K562 (cell line): ENCODE data around the gene BAG1. TPM values are rescaled to one million over a fixed set of nuclear protein-coding genes. Genes with fewer than 3 reads are reported as not detected.
A peak's percentile ranks its signal among the peaks of the same experiment; 100 is the strongest.

Experiments used
- ATAC-seq: fragments of 200-7000 bp; cut with Tn5 transposase; 3 replicates; pipeline ENCODE4 v1.9.1; 2020; ENCODE audit warnings: moderate library complexity
- Bru-seq: library from RNA; stranded (reverse); fragments of 400-500 nt; gene quantifications from one replicate; lab custom pipeline; 2021; lab: Mats Ljungman, UMichigan
- BruChase-seq, 2 experiments: library from RNA; stranded (reverse); fragments of 400-500 nt; gene quantifications; one replicate each; lab custom pipeline; 2021; lab: Mats Ljungman, UMichigan
- BruUV-seq: library from RNA; stranded (reverse); fragments of 400-500 nt; replicated peaks from 2 replicates; lab custom pipeline; 2021; lab: Mats Ljungman, UMichigan
- CTCF ChIA-PET: fragments of 300-600 bp; formaldehyde crosslinking; extraction: SDS; loops from one replicate; lab custom pipeline; 2021; ENCODE audit warnings: low intra/inter-chr PET ratio; lab: Yijun Ruan, JAX
- POLR2A ChIA-PET: fragments of 300-600, 350-650 bp; sonication (Branson Sonifier 250); formaldehyde crosslinking; extraction: SDS; loops from one replicate; lab custom pipeline; 2021; ENCODE audit warnings: antibody characterized with exemption, inconsistent platforms; lab: Yijun Ruan, JAX
- DNase-seq, 4 experiments: peaks; one replicate each; pipeline versions ENCODE4 v3.0.0 to v3.0.0-alpha.2; 2011 to 2018; ENCODE audit warnings: low spot score in 3 of 4, mixed read lengths in 3 of 4; ENCODE audit errors: extremely low read depth in 1 of 4
- FAIRE-seq: peaks from 2 replicates; lab custom pipeline; 2011; peaks lifted over from hg19 to GRCh38; lab: Jason Lieb, UNC
- H2AFZ ChIP-seq: 2 replicates; pipeline ENCODE4 v1.6.0; 2011; ENCODE audit warnings: low read depth, low read length, control low read depth, inconsistent platforms
- H3K27ac ChIP-seq: fragments of 200-600 bp; 3 replicates; pipeline ENCODE4 v1.8.0; 2011; ENCODE audit warnings: low read depth, mild to moderate bottlenecking, control low read depth, inconsistent platforms, low read length, moderate library complexity, mixed read lengths; ENCODE audit errors: extremely low read depth
- H3K27me3 ChIP-seq, 2 experiments: fragments of 300-600 bp in 1 of 2; 2 replicates in 1 of 2; 3 replicates in 1 of 2; pipeline versions ENCODE4 v1.6.0 to v1.8.0; 2011; ENCODE audit warnings: inconsistent platforms in 2 of 2, low read length in 2 of 2, mild to moderate bottlenecking in 1 of 2, mixed read lengths in 1 of 2, moderate library complexity in 1 of 2; ENCODE audit not compliant: control insufficient read depth in 2 of 2, insufficient read depth in 2 of 2
- H3K36me3 ChIP-seq: fragments of 300-600 bp; 3 replicates; pipeline ENCODE4 v1.8.0; 2011; ENCODE audit warnings: mild to moderate bottlenecking, low read length, inconsistent platforms; ENCODE audit not compliant: control insufficient read depth, insufficient read depth
- H3K4me1 ChIP-seq, 2 experiments: fragments of 200-600 bp in 1 of 2; replicated peaks in 1 of 2; 2 replicates in 1 of 2; 3 replicates in 1 of 2; pipeline versions ENCODE4 v1.5.1 to v1.8.0; 2011; ENCODE audit warnings: inconsistent platforms in 2 of 2, low read length in 2 of 2, mild to moderate bottlenecking in 1 of 2, mixed read lengths in 1 of 2, moderate library complexity in 1 of 2; ENCODE audit not compliant: control insufficient read depth in 2 of 2, insufficient read depth in 2 of 2
- H3K4me2 ChIP-seq: 2 replicates; pipeline ENCODE4 v1.6.1; 2011; ENCODE audit warnings: low read length, control low read depth, inconsistent platforms, mixed read lengths; ENCODE audit not compliant: insufficient read depth
- H3K4me3 ChIP-seq: fragments of 200-600 bp; sonication (generic), shearing (Covaris generic); 2 replicates; pipeline ENCODE4 v1.5.1; 2016; ENCODE audit warnings: control low read depth, inconsistent platforms
- H3K79me2 ChIP-seq: fragments of 200-600 bp; 3 replicates; pipeline ENCODE4 v1.8.0; 2011; ENCODE audit warnings: low read length, inconsistent platforms; ENCODE audit not compliant: control insufficient read depth, insufficient read depth
- H3K9ac ChIP-seq, 2 experiments: 2 replicates each; pipeline versions ENCODE4 v1.6.0 to v1.6.1; 2011; ENCODE audit warnings: low read depth in 2 of 2, low read length in 2 of 2, control low read depth in 1 of 2, inconsistent platforms in 1 of 2, mild to moderate bottlenecking in 1 of 2, mixed read lengths in 1 of 2; ENCODE audit not compliant: insufficient read depth in 1 of 2
- H3K9me1 ChIP-seq: one replicate; pipeline ENCODE4 v1.6.0; 2011; ENCODE audit warnings: inconsistent platforms, mild to moderate bottlenecking, low read length, moderate library complexity; ENCODE audit not compliant: control insufficient read depth, insufficient read depth
- H3K9me3 ChIP-seq: replicated peaks from 2 replicates; pipeline ENCODE4 v1.5.1; 2011; ENCODE audit warnings: low read depth, low read length, inconsistent platforms; ENCODE audit not compliant: control insufficient read depth, insufficient read depth
- H4K20me1 ChIP-seq: replicated peaks from 2 replicates; pipeline ENCODE4 v1.6.1; 2011; ENCODE audit warnings: low read length, inconsistent platforms, mixed read lengths; ENCODE audit not compliant: control insufficient read depth, insufficient read depth
- ASH1L ChIP-seq: fragments of 450-650 bp; IDR thresholded peaks from 2 replicates; pipeline ENCODE4 v1.6.1; 2018; ENCODE audit warnings: borderline replicate concordance, mild to moderate bottlenecking, low read depth; ENCODE audit not compliant: partially characterized antibody
- KDM2B ChIP-seq: fragments of 250-450 bp; sonication (Bioruptor Pico); IDR thresholded peaks from 2 replicates; pipeline ENCODE4 v1.8.0; 2021; ENCODE audit warnings: mild to moderate bottlenecking, moderate library complexity
- MCM2 ChIP-seq: fragments of 450-650 bp; IDR thresholded peaks from 2 replicates; pipeline ENCODE4 v1.6.1; 2017; ENCODE audit warnings: low read depth, mild to moderate bottlenecking
- SRSF9 ChIP-seq: fragments of 200-400 bp; formaldehyde crosslinking; IDR thresholded peaks from 2 replicates; pipeline ENCODE4 v1.6.1; 2017; ENCODE audit warnings: low read depth, low read length, borderline replicate concordance
- ZFP30 ChIP-seq: fragments of 250-450 bp; sonication (Bioruptor Pico); IDR thresholded peaks from 2 replicates; pipeline ENCODE4 v1.8.0; 2022; ENCODE audit warnings: moderate library complexity, mild to moderate bottlenecking, inconsistent platforms, borderline replicate concordance
- ZNF75A ChIP-seq: fragments of 450-650 bp; formaldehyde crosslinking; IDR thresholded peaks from 2 replicates; pipeline ENCODE4 v1.4.0; 2020; ENCODE audit warnings: mild to moderate bottlenecking
- WGBS: fragments of 100-300 bp; shearing (Covaris generic); methylation state at CpG from one replicate; pipeline ENCODE4 v1.1.6; 2016; ENCODE audit warnings: low coverage, mixed read lengths; ENCODE audit not compliant: insufficient coverage; ENCODE audit errors: missing lambda C conversion rate; 5-methylcytosine and 5-hydroxymethylcytosine counted together
- in situ Hi-C: fragments of 300-500 bp; cut with MboI; formaldehyde crosslinking; loops from 4 replicates; pipeline ENCODE4 v1.15.0; 2018; ENCODE audit warnings: inconsistent platforms, mixed read lengths
- intact Hi-C: fragments of 100-400 bp; cut with micrococcal nuclease; formaldehyde crosslinking; loops from 2 replicates; pipeline ENCODE4 v1.14.2; 2022
- long read RNA-seq, 3 experiments: library from polyadenylated mRNA in 2 of 3; library from RNA in 1 of 3; unstranded in 2 of 3; stranded (forward) in 1 of 3; transcript quantifications; one replicate each; pipeline ENCODE4 v2.0.0, GENCODE V29; 2019 to 2022
- polyA minus RNA-seq, 3 experiments: library from RNA; depleted of rRNA, polyadenylated mRNA; stranded (reverse); fragments of >200 nt; gene quantifications; 2 replicates each; pipeline ENCODE4 v1.2.3, GENCODE V29; 2011
- polyA plus RNA-seq, 8 experiments: library from polyadenylated mRNA; depleted of rRNA in 4 of 8; stranded (reverse) in 5 of 8; unstranded in 3 of 8; fragments of >200 nt; fragmentation: Nextera tagmentation in 2 of 8; fragmentation: Illumina TruSeq in 1 of 8; extraction: Ambion mirVana in 2 of 8; extraction: Trizol in 1 of 8; gene quantifications; 2 replicates each; pipeline versions ENCODE4 v1.2.1 to v1.2.3, GENCODE V29; 2011 to 2014; ENCODE audit warnings: inconsistent platforms in 1 of 8, missing spikeins in 1 of 8
- total RNA-seq, 7 experiments: library from RNA; depleted of rRNA in 6 of 7; stranded (reverse); fragments of >200 nt in 6 of 7; fragmentation: Illumina TruSeq in 2 of 7; extraction: Trizol in 2 of 7; gene quantifications; 2 replicates each; pipeline versions ENCODE4 v1.2.1 to v1.2.3, GENCODE V29; 2011 to 2021; ENCODE audit warnings: low replicate concordance in 1 of 7
- TF ChIP-seq, protein P1 (sequence below): sonication (generic); formaldehyde crosslinking; IDR thresholded peaks from 2 replicates; pipeline ENCODE4 v1.8.1; 2023; ENCODE audit warnings: missing genetic modification reagents, mild to moderate bottlenecking, borderline replicate concordance
- TF ChIP-seq, protein P2 (sequence below): fragments of 450-650 bp; IDR thresholded peaks from 2 replicates; pipeline ENCODE4 v1.7.0; 2016; ENCODE audit warnings: borderline replicate concordance

BAG1 gene
- 64.8 and 75.0 TPM in 2 replicates for total RNA-seq (2011; cell fraction: chromatin; rRNA removed; ENCODE audit: low replicate concordance)
- total RNA-seq (2011; cell fraction: nucleolus; rRNA removed): 51.1 and 58.0 TPM in 2 replicates
- 69.4 and 101 TPM in 2 replicates for total RNA-seq (2011; cell fraction: nucleoplasm; rRNA removed)
- total RNA-seq (2014; rRNA removed) (76.1 and 106 TPM in 2 replicates), total RNA-seq (2014; rRNA removed; fragmentation: Illumina TruSeq; extraction: Trizol) (56.0 and 57.6 TPM in 2 replicates), total RNA-seq (2015; rRNA removed; fragmentation: Illumina TruSeq; extraction: Trizol) (56.0 and 59.2 TPM in 2 replicates), total RNA-seq (2021) (86.6 and 94.5 TPM in 2 replicates), polyA plus RNA-seq (2011; rRNA removed) (30.3 and 46.1 TPM in 2 replicates), polyA plus RNA-seq (2014; fragmentation: Illumina TruSeq; extraction: Trizol) (56.9 and 60.0 TPM in 2 replicates), polyA plus RNA-seq (2014; fragmentation: Nextera tagmentation; extraction: Ambion mirVana) (10 to 100 TPM in 1 of 2 experiments, 1 to 10 TPM in 1; 9.7 to 10.0 TPM), polyA plus RNA-seq (2014; rRNA removed) (103 and 120 TPM in 2 replicates), polyA minus RNA-seq (2011; rRNA and poly(A)+ RNA removed) (26.4 TPM in 2 replicates), Bru-seq, nascent RNA (percentile 92 among the genes with signal in this experiment), BruChase-seq, experiment 1, labeled RNA remaining after a 2-hour chase (percentile 84 among the genes with signal in this experiment), BruChase-seq, experiment 2, labeled RNA remaining after a 6-hour chase (percentile 81 among the genes with signal in this experiment)
- polyA plus RNA-seq (2011; cell fraction: cytosol; rRNA removed): 22.2 and 23.4 TPM in 2 replicates
- 22.2 and 25.2 TPM in 2 replicates for polyA plus RNA-seq (2011; cell fraction: nucleus; rRNA removed)
- 56.8 and 58.7 TPM in 2 replicates for polyA plus RNA-seq (2012)
- 13.6 and 14.4 TPM in 2 replicates for polyA minus RNA-seq (2011; cell fraction: cytosol; rRNA and poly(A)+ RNA removed)
- polyA minus RNA-seq (2011; cell fraction: nucleus; rRNA and poly(A)+ RNA removed): 27.6 and 40.3 TPM in 2 replicates
- long read RNA-seq, experiment 1, transcript BAG1-210 (7 exons, 3,786 nt): major isoform, 145 of 176 reads
- long read RNA-seq, experiment 1, transcript BAG1-203 (8 exons, 1,396 nt): minor isoform, 5 of 176 reads
- long read RNA-seq, experiment 1, partial matches to known transcripts: 5 of 176 reads
- long read RNA-seq, experiment 1, other reads (novel, unspliced or antisense): 21 of 176 reads
- long read RNA-seq, experiment 2, transcript BAG1-210 (7 exons, 3,786 nt): major isoform, 67 of 92 reads
- long read RNA-seq, experiment 2, partial matches to known transcripts: 1 of 92 reads
- long read RNA-seq, experiment 2, other reads (novel, unspliced or antisense): 22 of 92 reads
- long read RNA-seq, experiment 3, transcript BAG1-210 (7 exons, 3,786 nt): major isoform, 90 of 109 reads
- long read RNA-seq, experiment 3, partial matches to known transcripts: 3 of 109 reads
- long read RNA-seq, experiment 3, other reads (novel, unspliced or antisense): 12 of 109 reads

DNA sequence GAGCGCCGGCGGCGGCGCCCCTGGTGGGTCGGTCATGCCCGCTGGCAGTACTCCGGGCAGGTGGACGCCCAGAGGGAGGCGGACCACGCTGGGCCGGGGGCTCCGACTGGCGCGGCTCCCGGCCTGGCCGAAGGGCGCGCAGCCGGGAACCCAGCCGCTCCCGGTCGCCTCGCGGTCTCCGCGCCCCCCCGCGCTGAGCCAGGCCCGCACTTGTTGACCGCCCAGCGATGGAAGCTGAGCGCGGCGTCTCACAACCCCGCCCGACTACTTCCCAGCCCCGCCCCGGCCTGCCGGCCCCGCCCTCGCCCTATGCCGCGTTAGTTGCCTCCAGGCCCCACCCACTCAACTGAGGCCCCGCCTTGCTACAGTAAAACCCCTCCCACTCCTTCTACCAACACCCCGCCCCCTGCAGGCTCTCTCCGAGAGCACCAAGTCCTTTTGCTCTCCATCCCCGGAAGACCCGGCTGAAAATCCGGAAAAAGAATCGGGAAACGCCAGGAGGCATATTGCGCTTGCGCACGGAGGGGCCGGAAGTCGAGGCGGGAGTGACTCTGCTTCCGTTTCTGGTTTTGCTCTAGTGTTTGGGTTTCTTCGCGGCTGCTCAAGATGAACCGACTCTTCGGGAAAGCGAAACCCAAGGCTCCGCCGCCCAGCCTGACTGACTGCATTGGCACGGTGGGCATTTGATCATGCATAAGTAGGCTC, at the start of gene BAG1, which contains the start of gene CHMP5:
Gene BAG1 (minus strand): TSS at position 236 of the 705 bp plus-strand sequence.
Gene CHMP5 (plus strand): TSS at position 577 of the 705 bp plus-strand sequence. CDS start 30 bp downstream, at position 607.
- no TSS peak for BruUV-seq
- H3K9me3 ChIP-seq: no peaks in the 10 kb centered on the region
- CTCF ChIA-PET: no interaction called here
- H3K4me3 ChIP-seq: peak within 1 kb of the TSS; percentile 80
- intact Hi-C loops: loop anchor here (1.0 kb wide), 1 partner anchor 26 kb away; the partner anchor contains the start of gene NFX1
- WGBS: 2% methylated on average over 33 of the region's 67 CpGs
- peak within 1 kb of the TSS; percentile 76 for H2AFZ ChIP-seq
- H3K4me2 ChIP-seq: peak within 1 kb of the TSS; percentile 100
- peak within 1 kb of the TSS; percentile 94 for H3K27ac ChIP-seq
- no peaks in the 10 kb centered on the region for H4K20me1 ChIP-seq
- H3K27me3 ChIP-seq: no peaks in the 10 kb centered on the region
- H3K36me3 ChIP-seq: peaks cover 58% of the 10 kb centered on the region
- peak within 1 kb of the TSS; percentile 96 to 100 for H3K9ac ChIP-seq
- H3K9me1 ChIP-seq: no peaks in the 10 kb centered on the region
- ATAC-seq: peak; percentile 96
- peak; percentile 93 for FAIRE-seq
- H3K79me2 ChIP-seq: peaks cover 64% of the 10 kb centered on the region
- peaks cover 5 to 28% of the 10 kb centered on the region in 2 experiments; a peak in 3 of 5 replicates for H3K4me1 ChIP-seq
- peak; percentile 90 to 97 (median 94) for DNase-seq
- in situ Hi-C loops: no loop called here
- POLR2A ChIA-PET: interaction anchor here (0.5 to 2.5 kb wide), 5 partner anchors 11 to 240 kb away, joined by 3 to 23 read pairs (median 3); partner anchors contain the start of genes B4GALT1 and DNAJA1
- TF ChIP-seq KDM2B (CRISPR knock-in tag) (no peak), ZNF75A (no peak), SRSF9 (no peak), MCM2 (no peak), ASH1L (no peak), ZFP30 (no peak)
- TF ChIP-seq, protein P1, sequence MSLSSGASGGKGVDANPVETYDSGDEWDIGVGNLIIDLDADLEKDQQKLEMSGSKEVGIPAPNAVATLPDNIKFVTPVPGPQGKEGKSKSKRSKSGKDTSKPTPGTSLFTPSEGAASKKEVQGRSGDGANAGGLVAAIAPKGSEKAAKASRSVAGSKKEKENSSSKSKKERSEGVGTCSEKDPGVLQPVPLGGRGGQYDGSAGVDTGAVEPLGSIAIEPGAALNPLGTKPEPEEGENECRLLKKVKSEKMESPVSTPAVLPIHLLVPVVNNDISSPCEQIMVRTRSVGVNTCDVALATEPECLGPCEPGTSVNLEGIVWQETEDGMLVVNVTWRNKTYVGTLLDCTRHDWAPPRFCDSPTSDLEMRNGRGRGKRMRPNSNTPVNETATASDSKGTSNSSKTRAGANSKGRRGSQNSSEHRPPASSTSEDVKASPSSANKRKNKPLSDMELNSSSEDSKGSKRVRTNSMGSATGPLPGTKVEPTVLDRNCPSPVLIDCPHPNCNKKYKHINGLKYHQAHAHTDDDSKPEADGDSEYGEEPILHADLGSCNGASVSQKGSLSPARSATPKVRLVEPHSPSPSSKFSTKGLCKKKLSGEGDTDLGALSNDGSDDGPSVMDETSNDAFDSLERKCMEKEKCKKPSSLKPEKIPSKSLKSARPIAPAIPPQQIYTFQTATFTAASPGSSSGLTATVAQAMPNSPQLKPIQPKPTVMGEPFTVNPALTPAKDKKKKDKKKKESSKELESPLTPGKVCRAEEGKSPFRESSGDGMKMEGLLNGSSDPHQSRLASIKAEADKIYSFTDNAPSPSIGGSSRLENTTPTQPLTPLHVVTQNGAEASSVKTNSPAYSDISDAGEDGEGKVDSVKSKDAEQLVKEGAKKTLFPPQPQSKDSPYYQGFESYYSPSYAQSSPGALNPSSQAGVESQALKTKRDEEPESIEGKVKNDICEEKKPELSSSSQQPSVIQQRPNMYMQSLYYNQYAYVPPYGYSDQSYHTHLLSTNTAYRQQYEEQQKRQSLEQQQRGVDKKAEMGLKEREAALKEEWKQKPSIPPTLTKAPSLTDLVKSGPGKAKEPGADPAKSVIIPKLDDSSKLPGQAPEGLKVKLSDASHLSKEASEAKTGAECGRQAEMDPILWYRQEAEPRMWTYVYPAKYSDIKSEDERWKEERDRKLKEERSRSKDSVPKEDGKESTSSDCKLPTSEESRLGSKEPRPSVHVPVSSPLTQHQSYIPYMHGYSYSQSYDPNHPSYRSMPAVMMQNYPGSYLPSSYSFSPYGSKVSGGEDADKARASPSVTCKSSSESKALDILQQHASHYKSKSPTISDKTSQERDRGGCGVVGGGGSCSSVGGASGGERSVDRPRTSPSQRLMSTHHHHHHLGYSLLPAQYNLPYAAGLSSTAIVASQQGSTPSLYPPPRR (CRISPR knock-in tag): no peak
- TF ChIP-seq, protein P2, sequence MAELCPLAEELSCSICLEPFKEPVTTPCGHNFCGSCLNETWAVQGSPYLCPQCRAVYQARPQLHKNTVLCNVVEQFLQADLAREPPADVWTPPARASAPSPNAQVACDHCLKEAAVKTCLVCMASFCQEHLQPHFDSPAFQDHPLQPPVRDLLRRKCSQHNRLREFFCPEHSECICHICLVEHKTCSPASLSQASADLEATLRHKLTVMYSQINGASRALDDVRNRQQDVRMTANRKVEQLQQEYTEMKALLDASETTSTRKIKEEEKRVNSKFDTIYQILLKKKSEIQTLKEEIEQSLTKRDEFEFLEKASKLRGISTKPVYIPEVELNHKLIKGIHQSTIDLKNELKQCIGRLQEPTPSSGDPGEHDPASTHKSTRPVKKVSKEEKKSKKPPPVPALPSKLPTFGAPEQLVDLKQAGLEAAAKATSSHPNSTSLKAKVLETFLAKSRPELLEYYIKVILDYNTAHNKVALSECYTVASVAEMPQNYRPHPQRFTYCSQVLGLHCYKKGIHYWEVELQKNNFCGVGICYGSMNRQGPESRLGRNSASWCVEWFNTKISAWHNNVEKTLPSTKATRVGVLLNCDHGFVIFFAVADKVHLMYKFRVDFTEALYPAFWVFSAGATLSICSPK: no peak
